ENCODE data around the gene SYNM. TPM values are rescaled to one million over a fixed set of nuclear protein-coding genes. Genes with fewer than 3 reads are reported as not detected.

SYNM gene
- total RNA-seq, 1 donor from 2014 or later: 23.4 TPM

DNA sequence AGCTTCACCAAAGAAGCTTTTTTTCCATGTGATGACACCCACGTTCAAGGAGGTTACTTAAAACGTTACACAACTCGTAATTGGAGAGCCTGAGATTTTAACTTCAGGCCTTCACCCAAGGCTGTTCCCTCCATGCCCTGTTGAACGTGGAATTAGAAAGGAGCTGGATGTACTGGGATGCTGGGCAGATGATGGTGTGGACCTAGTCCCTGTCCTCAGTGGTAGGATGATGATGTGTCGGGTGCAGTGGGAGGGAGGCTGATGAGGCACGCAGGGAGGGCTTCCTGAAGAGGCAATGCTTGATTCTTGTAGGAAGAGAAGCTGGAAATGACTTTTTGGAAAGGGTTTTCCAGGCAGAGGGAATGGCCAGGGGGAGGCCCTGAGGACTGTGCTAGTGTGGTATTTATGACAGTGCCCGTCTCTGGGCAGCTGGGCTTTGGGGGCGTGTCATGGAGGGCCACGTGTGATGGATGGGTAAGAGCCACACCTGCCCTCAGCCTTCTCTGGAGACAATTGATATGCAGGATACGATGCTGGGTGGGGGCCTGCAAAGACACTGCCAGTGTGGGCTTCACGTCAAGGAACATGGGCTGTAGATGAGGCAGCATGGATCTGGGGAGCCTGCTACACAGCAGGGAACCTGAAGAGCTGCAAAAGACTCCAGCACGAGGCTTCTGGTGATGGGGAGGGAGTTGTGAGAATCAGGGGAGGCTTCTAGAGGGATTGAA lies 15.3 kb downstream of the SYNM start:
- H3K27me3 Mint-ChIP-seq (ENCODE audit: low read depth): no peaks in the 10 kb centered on the region
- H3K4me3 Mint-ChIP-seq (ENCODE audit: unreplicated experiment): no peak overlapping the region
- H3K9me3 Mint-ChIP-seq (ENCODE audit: low read depth): no peaks in the 10 kb centered on the region
- H3K4me1 Mint-ChIP-seq (ENCODE audit: low read depth): peaks cover 35% of the 10 kb centered on the region
- no peak for TF ChIP-seq CTCF (IDR thresholded peaks at IDR 0.05)
- DNase-seq (ENCODE audit: low spot score): peak; percentile 57
- no peak overlapping the region for H3K27ac Mint-ChIP-seq (ENCODE audit: unreplicated experiment)
- H3K36me3 Mint-ChIP-seq (ENCODE audit: low read depth): peaks cover 28% of the 10 kb centered on the region

GRCh38 chr15:99121207-99121606 lies 16.3 kb downstream of the SYNM start:
- Mint-ChIP-seq H3K4me1 (ENCODE audit: low read depth) (peaks cover 45% of the 10 kb centered on the region), H3K27me3 (ENCODE audit: low read depth) (no peaks in the 10 kb centered on the region), H3K27ac (ENCODE audit: unreplicated experiment) (peak overlapping the region; percentile 12), H3K36me3 (ENCODE audit: low read depth) (peaks cover 27% of the 10 kb centered on the region), H3K4me3 (ENCODE audit: unreplicated experiment) (no peak overlapping the region), H3K9me3 (ENCODE audit: low read depth) (no peaks in the 10 kb centered on the region)
- peak; percentile 56 for DNase-seq (ENCODE audit: low spot score)
- TF ChIP-seq CTCF (IDR thresholded peaks at IDR 0.05): no peak

DNA sequence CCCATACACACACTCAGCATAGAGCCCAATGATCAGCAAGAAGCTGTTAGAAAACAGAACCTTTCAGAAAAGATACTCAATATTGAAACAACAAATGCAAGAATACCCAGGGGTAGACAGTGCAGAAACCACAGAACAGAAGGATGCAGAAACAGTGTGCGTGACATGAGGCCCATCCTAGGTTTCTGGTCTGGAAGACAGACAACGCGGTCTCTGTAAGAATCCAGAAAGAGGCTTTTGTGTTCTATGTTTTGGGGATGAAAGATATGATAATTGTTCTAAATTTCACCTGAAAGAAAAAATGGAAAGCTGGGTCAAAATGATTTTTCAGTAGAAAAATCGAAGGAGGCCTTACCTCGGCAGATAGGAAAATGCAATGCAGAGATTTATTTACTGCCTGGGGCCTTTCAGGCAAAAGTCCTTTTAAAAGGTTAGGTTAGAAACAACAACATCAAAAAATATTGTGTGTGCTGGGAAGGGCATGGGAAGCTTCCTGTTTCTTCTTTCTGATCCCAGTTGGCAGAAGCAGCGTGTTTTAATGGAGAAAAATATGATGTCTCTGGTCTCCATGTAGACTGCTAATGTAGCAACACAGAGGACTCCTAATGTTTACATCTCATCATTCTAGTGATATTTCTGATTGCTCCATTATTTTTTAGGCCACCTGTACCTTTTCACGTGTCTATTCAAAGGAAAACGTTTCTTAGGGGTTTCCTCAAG lies 17.0 kb downstream of the SYNM start:
- peaks cover 29% of the 10 kb centered on the region for H3K36me3 Mint-ChIP-seq (ENCODE audit: low read depth)

DNA sequence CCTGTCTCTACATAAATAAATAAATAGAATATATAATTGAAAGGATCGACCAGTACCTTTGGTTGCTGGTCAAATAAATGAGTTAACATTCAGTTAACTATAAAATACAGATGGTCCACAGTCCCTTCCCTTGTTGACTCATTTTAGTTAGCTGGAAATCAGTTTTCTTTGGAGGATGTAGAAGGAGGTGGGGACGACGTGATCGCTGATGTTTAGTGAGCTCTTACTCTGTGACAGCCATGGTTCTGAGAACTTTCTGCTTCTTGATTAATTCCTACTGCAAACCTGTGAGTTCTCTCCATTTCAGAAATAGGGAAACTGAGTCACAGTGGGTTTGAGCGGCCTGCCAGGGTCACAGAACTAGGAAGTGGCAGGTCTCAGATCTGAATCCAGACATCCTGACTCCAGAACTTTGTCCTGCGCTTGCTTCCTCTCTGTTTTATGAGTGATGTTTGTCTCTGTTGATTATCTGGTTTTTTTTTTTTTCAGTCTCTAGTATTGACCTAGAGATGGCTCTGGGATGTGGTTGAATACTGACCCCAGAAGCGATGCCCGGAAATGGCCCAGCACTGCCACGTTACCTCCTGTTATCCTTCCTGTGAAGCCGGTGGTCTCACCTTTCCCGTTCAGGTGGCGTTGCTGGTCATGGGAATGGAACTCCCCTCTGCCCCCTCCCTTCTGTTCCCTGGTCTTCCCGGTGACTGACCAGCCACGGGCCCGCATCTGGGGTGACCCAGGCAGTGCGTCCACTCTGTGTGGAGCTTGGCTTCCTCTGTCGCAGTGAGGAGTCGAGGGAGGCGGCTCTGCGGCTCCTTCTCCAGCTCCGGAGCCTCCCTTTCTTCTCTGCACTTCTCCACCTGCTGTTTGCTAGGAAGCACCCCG lies 18.2 kb downstream of the SYNM start:
- Mint-ChIP-seq H3K27me3 (ENCODE audit: low read depth) (no peaks in the 10 kb centered on the region), H3K4me3 (ENCODE audit: unreplicated experiment) (peak overlapping the region; percentile 68), H3K27ac (ENCODE audit: unreplicated experiment) (peak overlapping the region; percentile 98), H3K36me3 (ENCODE audit: low read depth) (peaks cover 26% of the 10 kb centered on the region), H3K9me3 (ENCODE audit: low read depth) (no peaks in the 10 kb centered on the region), H3K4me1 (ENCODE audit: low read depth) (peaks cover 51% of the 10 kb centered on the region)
- DNase-seq (ENCODE audit: low spot score): peak; percentile 94
- TF ChIP-seq CTCF (IDR thresholded peaks at IDR 0.05): no peak

More for the DNA sequence above, 17.0 kb downstream of the SYNM start:
- Mint-ChIP-seq H3K9me3 (ENCODE audit: low read depth) (no peaks in the 10 kb centered on the region), H3K27me3 (ENCODE audit: low read depth) (no peaks in the 10 kb centered on the region), H3K4me1 (ENCODE audit: low read depth) (peaks cover 51% of the 10 kb centered on the region), H3K27ac (ENCODE audit: unreplicated experiment) (no peak overlapping the region), H3K4me3 (ENCODE audit: unreplicated experiment) (no peak overlapping the region)
- no peak for DNase-seq (ENCODE audit: low spot score)
- no peak for TF ChIP-seq CTCF (IDR thresholded peaks at IDR 0.05)
